ENCODE results near the gene WFDC9. TPM values are rescaled to one million over a fixed set of nuclear protein-coding genes. Genes with fewer than 3 reads are reported as not detected.
"Not testable (repeated sequence)": the region's sequence is repeated elsewhere in the genome, so short reads cannot be mapped to it uniquely, and the experiment has no call there.

The WFDC9 gene
- total RNA-seq, 1 experiment from 2014 or later: not detected

- not testable (repeated sequence) for H3K9me3 ChIP-seq (ENCODE audit: low read length); H3K27ac ChIP-seq (ENCODE audit: low read length); H3K27me3 ChIP-seq (ENCODE audit: low read length); DNase-seq; H2AFZ ChIP-seq (ENCODE audit: low read length); H3K4me1 ChIP-seq (ENCODE audit: low read length); H3K4me3 ChIP-seq (ENCODE audit: low read length); H3K79me2 ChIP-seq (ENCODE audit: low read length); H3K36me3 ChIP-seq (ENCODE audit: insufficient read depth, low read length); H3K9me2 ChIP-seq (replicated peaks; ENCODE audit: insufficient read depth, low read length); H3K9ac ChIP-seq (ENCODE audit: low read length); H3K4me2 ChIP-seq (ENCODE audit: low read depth, low read length, poor library complexity, severe bottlenecking); H4K20me1 ChIP-seq (ENCODE audit: insufficient read depth, low read depth, low read length)
These were observed 61.4 kb downstream of the WFDC9 start for GRCh38 chr20:45569650-45570049.

DNA sequence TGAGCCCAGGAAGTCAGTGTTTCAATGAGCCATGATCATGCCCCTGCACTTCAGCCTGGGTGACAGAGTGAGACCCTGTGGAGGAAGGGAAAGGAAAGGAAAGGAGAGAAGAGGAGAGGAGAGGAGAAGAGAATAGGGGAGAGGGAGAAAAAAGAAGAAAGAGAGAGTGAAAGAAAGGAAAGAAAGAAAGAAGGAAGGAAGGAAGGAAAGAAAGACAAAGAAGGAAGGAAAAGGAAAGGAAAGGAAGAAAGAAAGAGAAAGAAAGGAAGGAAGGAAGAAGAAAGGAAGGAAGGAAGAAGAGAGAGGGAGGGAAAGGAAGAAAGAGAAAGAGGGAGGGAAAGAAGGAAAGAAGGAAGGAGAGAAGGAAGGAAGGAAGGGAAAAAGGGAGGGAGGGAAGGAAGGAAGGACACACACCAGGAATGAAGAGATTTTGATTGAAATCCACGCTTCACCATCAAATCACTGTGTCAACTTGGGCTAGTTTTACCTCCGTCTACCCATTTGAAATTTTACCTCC lies 66.3 kb downstream of the WFDC9 start:
- Histone ChIP-seq H3K27me3 (ENCODE audit: low read length) (no peaks in the 10 kb centered on the region), H3K4me2 (ENCODE audit: low read depth, low read length, poor library complexity, severe bottlenecking) (no peak overlapping the region), H3K36me3 (ENCODE audit: insufficient read depth, low read length) (no peaks in the 10 kb centered on the region), H3K79me2 (ENCODE audit: low read length) (no peaks in the 10 kb centered on the region), H3K9me2 (replicated peaks; ENCODE audit: insufficient read depth, low read length) (no peaks in the 10 kb centered on the region), H3K4me1 (ENCODE audit: low read length) (no peaks in the 10 kb centered on the region), H2AFZ (ENCODE audit: low read length) (no peak overlapping the region), H4K20me1 (ENCODE audit: insufficient read depth, low read depth, low read length) (no peaks in the 10 kb centered on the region), H3K9ac (ENCODE audit: low read length) (no peak overlapping the region), H3K27ac (ENCODE audit: low read length) (no peak overlapping the region), H3K4me3 (ENCODE audit: low read length) (no peak overlapping the region), H3K9me3 (ENCODE audit: low read length) (no peaks in the 10 kb centered on the region)
- no peak for DNase-seq

Small RNAs within 50 kb of the gene (small RNA-seq; reads per million reads assigned to genes)
- not detected for gene RNA5SP485

Other genes starting within 250 kb of the WFDC9 start
- 0.22 TPM in 1 of 2 replicates, not detected in the other for gene DBNDD2, start 223.0 kb downstream of the WFDC9 start, total RNA-seq (2014; rRNA removed; shearing (Covaris generic); ENCODE audit: low replicate concordance)
- 53.4 and 80.1 TPM in 2 replicates for gene PIGT, start 215.1 kb downstream of the WFDC9 start, total RNA-seq (2014; rRNA removed; shearing (Covaris generic); ENCODE audit: low replicate concordance)
- gene WFDC2, start 161.5 kb downstream of the WFDC9 start, total RNA-seq (2014; rRNA removed; shearing (Covaris generic); ENCODE audit: low replicate concordance): not detected in 2 replicates
- gene SPINT3, start 115.7 kb downstream of the WFDC9 start, total RNA-seq (2014; rRNA removed; shearing (Covaris generic); ENCODE audit: low replicate concordance): not detected in 2 replicates
- not detected in 2 replicates for gene WFDC6, start 91.8 kb downstream of the WFDC9 start, total RNA-seq (2014; rRNA removed; shearing (Covaris generic); ENCODE audit: low replicate concordance)
- gene EPPIN, start 83.9 kb downstream of the WFDC9 start, total RNA-seq (2014; rRNA removed; shearing (Covaris generic); ENCODE audit: low replicate concordance): not detected in 2 replicates
- gene WFDC8, start 52.0 kb downstream of the WFDC9 start, total RNA-seq (2014; rRNA removed; shearing (Covaris generic); ENCODE audit: low replicate concordance): not detected in 2 replicates
- not detected in 2 replicates for gene WFDC10A, start 1.5 kb downstream of the WFDC9 start, total RNA-seq (2014; rRNA removed; shearing (Covaris generic); ENCODE audit: low replicate concordance)
- gene WFDC11, start 39.0 kb upstream of the WFDC9 start, total RNA-seq (2014; rRNA removed; shearing (Covaris generic); ENCODE audit: low replicate concordance): not detected in 2 replicates
- not detected in 2 replicates for gene WFDC13, start 70.8 kb upstream of the WFDC9 start, total RNA-seq (2014; rRNA removed; shearing (Covaris generic); ENCODE audit: low replicate concordance)
- gene WFDC10B, start 73.7 kb upstream of the WFDC9 start, total RNA-seq (2014; rRNA removed; shearing (Covaris generic); ENCODE audit: low replicate concordance): not detected in 2 replicates
- not detected in 2 replicates for gene SPINT4, start 91.1 kb upstream of the WFDC9 start, total RNA-seq (2014; rRNA removed; shearing (Covaris generic); ENCODE audit: low replicate concordance)
- gene WFDC3, start 160.6 kb upstream of the WFDC9 start, total RNA-seq (2014; rRNA removed; shearing (Covaris generic); ENCODE audit: low replicate concordance): not detected in 2 replicates
- 14.2 and 36.0 TPM in 2 replicates for gene DNTTIP1, start 160.7 kb upstream of the WFDC9 start, total RNA-seq (2014; rRNA removed; shearing (Covaris generic); ENCODE audit: low replicate concordance)
- 124 and 141 TPM in 2 replicates for gene UBE2C, start 181.4 kb upstream of the WFDC9 start, total RNA-seq (2014; rRNA removed; shearing (Covaris generic); ENCODE audit: low replicate concordance)
- not detected in 2 replicates for gene TNNC2, start 196.0 kb upstream of the WFDC9 start, total RNA-seq (2014; rRNA removed; shearing (Covaris generic); ENCODE audit: low replicate concordance)
- gene SNX21, start 202.5 kb upstream of the WFDC9 start, total RNA-seq (2014; rRNA removed; shearing (Covaris generic); ENCODE audit: low replicate concordance): not detected in 2 replicates
- 93.7 and 96.4 TPM in 2 replicates for gene ACOT8, start 226.1 kb upstream of the WFDC9 start, total RNA-seq (2014; rRNA removed; shearing (Covaris generic); ENCODE audit: low replicate concordance)
- gene ZSWIM3, start 226.3 kb upstream of the WFDC9 start, total RNA-seq (2014; rRNA removed; shearing (Covaris generic); ENCODE audit: low replicate concordance): 8.9 and 9.9 TPM in 2 replicates
- gene ZSWIM1, start 249.9 kb upstream of the WFDC9 start, total RNA-seq (2014; rRNA removed; shearing (Covaris generic); ENCODE audit: low replicate concordance): 10.8 and 19.0 TPM in 2 replicates